IPS-NIHi7 (cell line): ENCODE results near the gene LCA5.
"Not testable (repeated sequence)": the region's sequence is repeated elsewhere in the genome, so short reads cannot be mapped to it uniquely, and the experiment has no call there.

ENCODE experiments used
- DNase-seq: peaks from one replicate; pipeline ENCODE4 v3.0.0; 2012; ENCODE audit warnings: mixed read lengths; ENCODE audit errors: extremely low spot score

Gene LCA5

DNA sequence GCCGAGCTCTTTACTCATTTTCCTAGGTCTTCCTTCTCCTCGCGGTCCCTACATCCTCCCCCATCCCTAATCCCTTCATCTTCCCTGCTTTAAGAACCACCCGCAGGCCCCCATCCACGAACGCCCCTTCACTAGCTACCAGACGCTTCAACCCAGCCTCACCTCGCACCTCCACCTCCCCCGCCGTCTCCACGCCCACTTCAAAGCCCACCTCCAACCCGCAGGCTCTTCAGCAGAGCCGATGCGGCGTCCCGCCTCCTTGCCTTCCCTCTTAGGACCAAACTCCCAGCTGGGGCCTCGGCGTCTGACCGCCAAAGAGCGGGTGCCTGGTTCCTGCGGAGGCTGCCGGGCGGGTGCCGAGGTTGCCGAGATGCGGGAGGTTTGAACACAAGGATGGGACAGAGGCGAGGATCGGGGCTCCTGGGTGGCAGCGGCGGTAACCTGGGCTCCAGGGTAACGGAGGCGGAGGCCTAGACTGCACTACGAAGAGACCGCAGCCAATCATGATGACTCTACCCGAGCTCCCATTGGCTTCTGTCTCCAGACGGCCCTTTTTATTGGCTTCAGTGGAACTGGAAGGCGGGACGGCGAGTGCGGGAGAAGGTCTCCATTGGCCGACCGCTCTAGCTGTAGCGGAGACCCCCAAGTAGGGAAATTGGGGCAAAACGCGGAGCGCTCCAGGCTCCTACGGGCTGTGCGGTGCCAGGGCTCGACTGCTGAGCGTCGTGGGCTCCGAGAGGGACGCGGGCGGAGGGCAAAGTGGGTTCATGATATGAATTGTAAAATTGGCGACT lies at the start of gene LCA5:
LCA5 (minus strand) TSS at position 477 of the 794 bp plus-strand sequence. CDS start 18,536 bp downstream, outside the sequence.
- peak; percentile 90 for DNase-seq

DNA sequence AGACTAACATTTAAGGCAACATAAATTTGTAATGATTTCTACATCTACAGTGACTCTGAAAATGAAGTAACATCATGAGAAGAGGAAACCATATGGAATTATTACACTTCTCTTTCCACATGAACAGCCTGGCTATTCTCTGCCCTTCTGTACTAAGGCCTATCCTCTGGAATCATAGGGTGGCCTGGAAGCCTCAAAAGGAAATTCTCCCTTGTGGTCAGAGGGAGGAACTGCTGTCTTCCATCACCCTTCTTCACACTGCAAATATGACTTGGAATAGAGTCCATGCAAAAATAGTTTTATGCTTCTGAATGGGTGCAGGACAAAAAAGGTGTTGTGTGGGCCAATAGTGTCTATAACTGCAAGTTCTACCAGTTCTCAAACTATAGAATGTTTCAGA lies 49.3 kb upstream of the LCA5 start:
- peak; percentile 54 for DNase-seq

DNA sequence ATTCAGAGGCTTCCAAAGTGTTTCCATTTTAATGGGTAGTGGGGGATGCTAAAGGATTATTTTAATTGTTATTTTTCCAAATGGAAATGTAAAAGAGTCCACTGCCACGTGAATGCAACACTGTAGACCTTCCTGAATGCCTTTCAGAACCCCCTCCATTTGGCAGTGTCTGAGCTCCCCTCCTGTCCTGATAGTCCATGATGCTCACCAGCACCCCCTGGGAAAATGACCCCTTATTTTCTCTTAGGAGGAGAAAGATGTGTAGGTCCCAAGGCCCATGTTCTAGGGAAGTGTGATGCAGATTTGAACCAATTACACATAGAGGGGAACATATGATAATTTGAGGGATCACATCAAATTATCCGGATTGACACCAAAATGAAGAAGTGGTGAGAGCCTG lies 47.1 kb upstream of the LCA5 start:
- no peak for DNase-seq

DNA sequence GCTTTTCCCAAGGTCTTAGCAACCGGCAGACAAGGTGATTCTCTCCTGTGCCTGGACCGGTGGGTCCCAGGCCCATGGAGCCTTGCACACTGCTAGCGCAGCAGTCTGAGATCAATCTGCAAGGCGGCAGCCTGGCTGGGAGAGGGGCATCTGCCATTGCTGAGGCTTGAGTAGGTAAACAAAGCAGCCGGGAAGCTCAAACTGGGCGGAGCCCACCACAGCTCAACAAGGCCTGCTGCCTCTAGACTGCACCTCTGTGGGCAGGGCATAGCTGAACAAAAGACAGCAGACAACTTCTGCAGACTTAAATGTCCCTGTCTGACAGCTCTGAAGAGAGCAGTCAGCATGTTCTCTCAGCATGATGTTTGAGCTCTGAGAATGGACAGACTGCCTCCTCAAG lies 40.7 kb upstream of the LCA5 start:
- not testable (repeated sequence) for DNase-seq

DNA sequence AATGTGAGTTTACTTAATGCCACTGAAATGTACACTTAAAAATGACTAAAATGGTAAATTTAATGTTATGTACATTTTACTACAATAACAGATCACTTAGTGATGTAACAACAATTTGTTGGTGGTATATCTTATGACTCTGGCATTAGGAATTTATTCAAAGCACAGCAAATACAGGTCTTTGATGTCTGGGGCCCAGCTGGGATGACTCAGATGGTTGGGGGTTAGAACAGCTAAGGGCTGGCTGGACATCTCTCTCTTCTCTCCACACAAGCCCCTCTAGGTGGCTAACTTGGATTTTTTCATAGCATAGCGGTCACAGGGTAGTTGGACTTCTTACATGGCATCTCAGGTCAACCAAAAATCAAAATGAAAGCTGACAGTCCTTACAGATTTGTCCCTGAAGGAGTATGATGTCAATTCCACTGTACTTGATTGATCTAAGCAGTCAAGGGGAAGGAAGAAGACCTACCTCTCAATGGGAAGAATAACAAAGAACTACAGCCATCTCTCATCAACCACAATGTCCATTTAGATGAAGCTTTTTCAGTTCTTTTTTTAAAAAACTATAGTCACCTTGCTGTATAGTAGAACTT lies 37.5 kb upstream of the LCA5 start:
- DNase-seq, result peak; percentile 48

DNA sequence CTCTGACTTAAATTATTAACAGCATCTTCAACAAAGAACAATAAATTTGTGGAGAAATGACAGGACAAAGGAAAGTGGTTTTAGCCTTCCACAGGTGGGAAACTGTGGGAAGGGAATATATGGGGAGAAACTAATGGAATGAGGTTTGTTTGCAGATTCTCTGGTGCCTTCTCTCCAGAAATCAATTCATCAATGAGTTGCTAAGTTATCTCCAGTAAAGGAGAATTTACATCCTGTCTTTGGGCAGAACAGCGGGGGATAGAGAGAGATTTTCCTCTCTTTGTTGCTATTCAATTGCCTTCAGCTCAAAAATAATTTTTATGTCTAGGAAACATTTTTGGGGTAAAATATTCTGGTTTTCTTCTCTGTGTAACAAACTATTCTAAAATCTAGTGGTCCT lies 36.9 kb upstream of the LCA5 start:
- no peak for DNase-seq

DNA sequence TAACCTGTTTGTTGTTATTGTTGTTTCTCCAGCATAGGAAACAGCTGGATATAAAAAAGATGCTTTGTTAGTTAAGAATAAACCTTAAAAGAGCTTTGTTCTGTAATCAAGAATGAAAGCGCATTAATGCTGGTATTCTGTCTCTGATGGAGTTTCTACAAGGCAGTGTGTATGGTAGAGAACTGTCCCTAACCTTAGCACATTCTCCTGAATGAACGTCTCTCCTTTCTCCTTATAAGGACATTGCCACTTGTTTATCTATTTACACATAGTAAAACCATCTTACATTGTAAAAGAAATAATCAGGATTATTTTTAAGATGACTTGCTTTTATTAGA lies 33.8 kb upstream of the LCA5 start:
- no peak for DNase-seq

DNA sequence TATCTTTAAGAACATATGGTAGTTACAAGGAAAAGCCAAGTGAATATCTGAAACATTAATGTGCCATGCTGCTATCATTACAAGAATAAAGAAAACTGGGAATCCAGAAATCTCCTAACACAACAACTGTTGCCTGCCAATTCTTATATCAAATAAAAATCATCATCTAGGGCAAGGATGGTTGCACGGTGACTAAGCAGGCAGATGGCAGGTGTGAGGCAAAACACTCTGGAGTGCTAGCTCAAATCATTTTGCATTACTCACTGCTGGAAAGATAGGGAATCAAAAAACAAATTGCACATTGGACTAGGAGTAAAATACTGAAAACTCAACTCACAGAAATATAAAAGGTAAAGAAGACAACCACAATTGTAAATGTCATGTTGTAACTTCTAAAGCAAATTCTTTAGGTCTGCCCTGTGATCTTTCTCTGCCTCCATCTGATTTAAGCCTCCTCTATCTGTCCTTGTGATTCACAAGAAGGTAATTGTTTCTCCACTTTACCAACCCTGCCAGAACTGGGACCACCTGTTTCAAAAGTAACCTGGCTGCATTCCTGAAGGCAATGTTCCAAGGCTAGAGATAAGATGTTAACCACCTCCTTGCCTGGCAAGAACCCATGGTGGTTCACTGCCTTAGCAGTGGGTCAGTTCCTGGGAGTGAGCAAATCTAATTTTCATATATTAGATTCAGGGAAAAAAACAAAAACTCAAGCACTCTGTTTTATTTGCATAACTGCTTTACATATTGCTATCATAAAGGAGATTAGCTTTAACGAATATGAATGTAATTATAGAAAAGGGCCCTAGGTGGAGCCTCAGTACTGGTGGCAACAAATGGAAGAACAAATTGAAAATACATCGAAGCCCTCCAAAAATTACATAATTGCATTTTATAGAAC lies 33.1 kb upstream of the LCA5 start:
- DNase-seq, result peak; percentile 62

DNA sequence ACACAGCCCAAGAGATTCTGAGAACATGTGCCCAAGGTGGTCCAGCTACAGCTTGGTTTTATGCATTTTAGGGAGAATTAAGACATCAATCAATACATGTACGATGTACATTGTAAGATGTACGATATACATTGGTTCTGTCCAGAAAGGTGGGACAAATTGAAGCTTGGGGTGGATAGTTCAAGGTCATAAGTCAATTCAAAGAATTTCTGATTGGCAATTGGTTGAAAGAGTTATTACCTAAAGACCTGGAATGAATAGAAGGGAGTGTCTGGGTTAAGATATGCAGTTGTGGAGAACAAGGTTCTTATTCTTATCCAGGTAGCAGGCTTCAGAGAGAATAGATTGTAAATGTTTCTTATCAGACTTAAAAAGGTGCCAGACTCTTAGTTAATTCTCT lies 31.8 kb upstream of the LCA5 start:
- DNase-seq, result no peak

DNA sequence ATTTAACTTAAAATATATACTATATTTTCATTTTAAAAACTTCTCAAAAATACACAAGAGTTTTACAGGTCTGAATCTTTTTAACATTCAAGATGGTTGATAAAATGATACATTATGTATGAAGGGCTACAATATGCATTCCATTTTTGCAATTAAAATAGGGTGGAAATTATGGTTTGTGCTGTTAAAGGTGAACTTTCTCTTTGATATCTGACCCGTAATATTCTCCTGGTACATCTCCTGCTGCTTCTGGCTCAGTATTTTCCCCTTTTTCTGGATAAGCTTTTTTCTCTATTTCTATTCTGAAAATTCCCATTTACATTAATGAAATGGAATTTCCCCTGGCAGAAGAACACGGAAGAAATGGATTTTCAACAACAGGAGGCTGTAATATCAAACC lies 27.4 kb upstream of the LCA5 start:
- no peak for DNase-seq

DNA sequence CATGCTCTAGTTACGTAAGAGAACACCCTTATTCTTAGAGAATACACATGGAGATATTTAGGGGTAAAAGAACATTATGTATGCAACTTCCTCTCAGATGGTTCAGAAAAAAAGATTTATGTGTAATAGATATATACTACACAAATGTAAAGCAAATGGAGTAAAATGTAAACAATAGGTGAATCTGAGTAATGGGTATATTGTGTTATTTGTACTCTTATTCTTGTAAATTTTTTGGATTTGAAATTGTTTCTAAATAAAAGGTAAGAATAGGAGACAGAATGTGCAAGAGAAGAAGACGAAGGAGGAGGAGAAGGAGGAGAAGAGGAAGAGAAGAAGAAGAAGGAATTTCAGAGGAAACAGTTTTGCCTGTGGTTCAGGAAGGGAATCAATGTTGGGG lies 22.5 kb upstream of the LCA5 start:
- DNase-seq, result no peak

DNA sequence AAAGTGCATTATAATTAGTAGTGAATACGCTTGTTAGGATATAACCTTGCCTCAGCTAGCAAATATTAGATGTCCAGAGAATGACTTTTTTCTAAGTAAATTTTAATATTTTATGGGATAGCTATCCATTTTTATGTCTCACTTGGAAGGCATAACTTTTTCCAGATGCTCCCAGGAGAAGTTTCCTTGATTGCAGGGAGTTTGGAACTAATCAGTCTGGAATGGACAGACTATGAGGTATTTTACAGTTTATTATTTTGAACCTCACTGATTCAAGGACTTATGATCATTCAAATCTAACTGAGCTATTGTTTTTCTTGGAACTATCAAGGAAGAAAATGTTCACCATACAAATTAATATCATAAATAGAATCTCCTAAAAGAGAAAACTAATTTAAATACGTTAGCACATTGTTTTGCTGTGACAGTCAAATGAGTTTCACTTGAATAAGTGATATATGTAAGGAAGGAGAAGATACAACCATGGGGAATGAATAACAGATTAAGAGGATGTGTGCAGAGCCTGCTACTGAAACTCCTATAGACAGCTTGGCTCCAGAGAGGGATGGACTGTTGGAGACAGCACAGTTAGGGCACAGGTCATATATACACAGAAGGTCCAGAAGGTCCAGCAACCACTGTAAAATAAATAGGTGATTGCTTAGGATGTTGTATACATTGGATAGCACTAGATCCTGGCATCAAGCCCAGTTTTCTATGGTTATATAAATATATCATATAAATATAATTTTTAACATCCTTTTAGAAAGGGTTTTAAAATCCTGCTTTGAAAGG lies 20.6 kb upstream of the LCA5 start:
- no peak for DNase-seq

DNA sequence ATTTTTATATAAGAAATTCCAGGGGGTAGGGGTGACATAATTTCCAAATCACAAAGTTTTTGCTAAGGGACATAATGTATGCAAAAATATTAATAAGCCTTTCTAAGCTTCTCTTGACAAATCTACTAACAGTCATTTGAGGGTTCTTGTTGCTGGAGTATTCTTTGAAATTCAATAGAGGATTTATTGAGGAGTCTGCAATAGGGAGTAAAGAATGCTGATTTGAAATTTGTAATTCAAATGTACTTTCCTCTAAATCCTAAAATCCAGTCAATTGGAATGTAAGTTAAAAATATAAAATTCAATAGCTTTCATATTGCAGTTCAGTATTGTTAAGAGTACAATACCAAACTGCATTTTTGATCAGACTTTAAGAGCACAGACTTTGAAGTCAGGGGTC lies 17.1 kb upstream of the LCA5 start:
- DNase-seq, result no peak

DNA sequence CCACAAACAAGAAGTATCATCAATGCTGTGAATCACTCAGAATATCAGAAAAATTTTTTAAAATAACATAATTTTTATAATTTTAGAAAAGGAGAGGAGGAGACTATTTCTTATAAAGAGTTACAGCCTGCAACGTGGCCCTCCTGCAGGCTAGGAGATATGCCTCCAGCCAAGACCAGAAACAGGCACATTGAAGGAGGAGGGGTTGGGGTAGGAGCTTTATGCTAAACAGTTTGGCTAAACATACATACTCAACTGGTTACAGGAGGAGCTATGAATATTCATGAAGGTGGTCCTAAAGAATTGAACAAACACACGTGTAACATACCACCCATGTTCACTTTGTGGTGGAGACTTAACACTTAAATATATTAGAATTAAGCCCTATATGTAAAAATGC lies 14.2 kb upstream of the LCA5 start:
- no peak for DNase-seq

DNA sequence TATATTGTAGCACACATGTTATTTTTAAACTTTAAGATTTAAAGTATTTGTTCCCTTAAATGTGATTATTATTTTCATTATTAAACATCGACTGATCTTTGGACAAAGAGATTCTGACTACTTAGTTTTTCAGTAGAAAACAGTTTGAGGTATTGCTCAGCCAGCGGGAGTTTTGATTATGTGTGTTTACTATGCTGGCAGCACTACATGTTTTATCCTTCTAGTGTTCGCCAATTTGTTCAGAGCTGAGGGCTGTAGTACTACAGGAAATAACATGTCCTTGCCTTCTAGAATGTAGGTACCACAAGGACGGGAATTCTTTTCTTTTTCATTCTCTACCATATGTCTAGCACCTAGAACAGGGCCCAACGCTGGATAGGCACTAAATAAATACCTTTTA lies 11.1 kb upstream of the LCA5 start:
- DNase-seq, result no peak

DNA sequence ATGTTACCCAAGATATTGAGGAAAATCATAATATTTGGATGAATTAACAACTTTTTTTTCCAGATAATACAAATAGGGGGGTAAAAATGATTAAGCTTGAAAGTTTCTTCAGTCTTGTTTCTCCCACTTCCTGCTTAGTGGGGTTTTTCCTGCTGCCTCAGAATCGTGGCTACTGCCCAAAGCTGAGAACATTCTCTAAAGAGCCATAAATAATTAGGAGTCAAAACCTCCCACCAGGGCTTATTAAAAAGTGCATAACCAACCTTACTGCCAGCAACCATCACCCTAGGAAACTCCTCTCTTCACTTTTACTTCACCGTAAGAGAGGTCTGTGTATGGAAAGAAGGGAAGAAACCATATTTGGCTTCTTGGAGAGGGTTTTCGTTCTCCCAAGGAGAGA lies 9.0 kb upstream of the LCA5 start:
- no peak for DNase-seq

DNA sequence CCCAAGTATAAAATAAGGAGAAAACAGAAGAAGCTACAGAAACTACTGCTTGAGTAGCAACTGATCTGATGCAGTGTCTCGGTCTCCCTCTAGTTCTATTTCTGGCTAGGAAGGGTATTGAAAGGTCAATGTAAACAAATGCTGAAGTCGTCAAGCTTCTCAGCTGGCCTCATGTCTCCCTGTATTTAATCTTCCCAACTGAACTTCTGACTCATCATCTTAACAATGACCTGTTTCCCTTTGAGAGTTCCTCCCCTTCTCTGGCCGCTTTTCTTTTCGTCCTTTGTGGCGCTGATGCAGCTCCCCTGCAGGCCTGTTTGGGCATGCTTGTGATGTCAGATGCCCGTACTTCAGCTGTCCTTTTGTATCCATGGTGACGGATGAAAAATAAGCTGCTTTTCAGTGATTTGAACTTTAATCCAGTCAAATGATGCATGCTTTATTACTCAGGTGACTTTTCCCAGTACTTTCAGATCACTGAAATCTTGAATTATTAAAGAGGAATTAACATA lies 7.8 kb upstream of the LCA5 start:
- peak; percentile 89 for DNase-seq

DNA sequence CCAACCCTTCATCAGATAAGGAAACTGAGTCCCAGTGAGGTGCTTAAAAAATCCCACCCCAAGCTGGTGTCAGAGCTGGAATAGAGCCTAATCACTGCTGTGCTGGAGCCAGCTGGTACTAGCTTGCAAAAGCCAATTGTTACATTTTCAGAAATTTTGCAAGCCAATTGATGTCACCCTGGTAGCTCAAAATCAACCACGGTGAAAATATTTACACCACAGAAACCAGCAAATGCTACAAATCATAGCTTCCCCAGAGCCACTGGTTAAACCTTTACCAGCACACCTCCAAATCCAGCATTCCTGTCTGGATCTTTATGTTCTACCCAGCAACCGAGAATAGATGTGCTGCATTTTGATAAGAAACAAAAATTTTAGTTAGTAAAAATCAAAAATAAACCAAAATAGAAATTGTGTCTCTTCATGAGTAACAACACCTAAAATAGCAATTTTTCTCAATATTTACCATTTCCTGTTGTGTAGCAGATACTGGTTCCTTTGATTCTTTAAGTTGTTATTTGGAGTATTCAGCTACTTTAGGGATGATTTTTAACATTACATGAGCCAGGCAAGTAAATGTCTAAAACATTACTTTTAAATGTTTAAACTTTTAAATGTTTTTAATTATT lies 7.2 kb upstream of the LCA5 start:
- no peak for DNase-seq

DNA sequence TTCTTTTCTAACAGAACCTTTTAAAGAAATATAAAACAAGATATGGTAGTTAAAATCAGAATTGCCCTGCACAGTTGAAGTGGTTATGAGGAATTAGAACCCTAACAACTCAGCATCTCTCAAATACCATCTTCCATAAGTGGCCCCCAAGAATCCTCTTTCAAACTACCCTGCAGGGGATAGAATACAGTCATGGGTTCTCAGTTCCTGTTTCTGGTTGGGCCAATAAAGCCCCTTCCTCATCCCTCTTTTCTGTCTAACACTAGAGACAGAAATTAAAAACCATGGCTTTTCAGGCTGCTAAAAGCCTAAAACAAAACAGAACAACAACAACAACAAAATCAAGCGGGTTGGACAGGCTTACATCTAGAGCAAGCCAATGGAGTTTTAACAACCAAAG lies 6.7 kb upstream of the LCA5 start:
- DNase-seq, result no peak

DNA sequence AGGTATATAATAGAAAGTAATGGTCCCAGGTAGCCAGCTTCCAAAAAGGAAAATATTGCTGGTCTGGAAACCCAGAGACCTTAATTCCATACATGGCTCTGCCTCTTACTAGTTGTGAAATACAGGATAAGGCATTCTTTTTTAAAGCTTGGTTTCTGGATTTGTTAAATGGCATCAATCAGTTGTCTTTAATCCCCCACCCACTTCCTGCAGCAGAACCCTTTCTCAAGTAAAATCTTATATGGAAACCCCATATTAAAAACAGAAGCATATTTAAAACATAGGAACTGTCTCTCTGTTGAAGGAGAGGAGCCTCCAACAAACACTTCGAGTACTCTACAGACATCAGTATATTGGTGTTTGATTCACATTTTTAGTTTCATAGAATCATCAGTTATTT lies 6.2 kb upstream of the LCA5 start:
- no peak for DNase-seq
